CD4-positive, alpha-beta T cell treated with Interleukin-4 for 1 hour (primary cell): ENCODE results near the gene CXCR6.
A peak's percentile ranks its signal among the peaks of the same experiment; 100 is the strongest.

ENCODE experiments used
- DNase-seq, 2 donors: peaks; one replicate each; pipeline ENCODE4 v3.0.0-alpha.2; 2020 to 2022

The CXCR6 gene

GRCh38 chr3:45972534-45973402 is 29.5 kb downstream of the CXCR6 start:
- DNase-seq = peak in 1 of 2 donors; percentile 57

GRCh38 chr3:45974686-45975085 is 31.4 kb downstream of the CXCR6 start:
- no peak for DNase-seq

- DNase-seq = no peak
Measured at GRCh38 chr3:45975686-45976085, 32.4 kb downstream of the CXCR6 start.

- peak in 1 of 2 donors; percentile 57 for DNase-seq
Measured at GRCh38 chr3:45976191-45977091, 33.2 kb downstream of the CXCR6 start.

- DNase-seq = peak in 1 of 2 donors; percentile 49
Measured at GRCh38 chr3:45978006-45978761, 34.9 kb downstream of the CXCR6 start.

GRCh38 chr3:45979378-45979777 is 36.1 kb downstream of the CXCR6 start:
- DNase-seq = no peak

GRCh38 chr3:45980229-45980813 is 37.1 kb downstream of the CXCR6 start:
- DNase-seq = no peak

- DNase-seq = no peak
Measured at GRCh38 chr3:45980819-45981218, 37.6 kb downstream of the CXCR6 start.

GRCh38 chr3:45981346-45982074 is 38.2 kb downstream of the CXCR6 start:
- no peak for DNase-seq

- DNase-seq = no peak
Measured at GRCh38 chr3:45983770-45984169, 40.5 kb downstream of the CXCR6 start.

- DNase-seq = no peak
Measured at GRCh38 chr3:45984331-45985312, 41.4 kb downstream of the CXCR6 start.

- DNase-seq = no peak
Measured at GRCh38 chr3:45985532-45986302, 42.5 kb downstream of the CXCR6 start.

GRCh38 chr3:45986303-45986982 is 43.2 kb downstream of the CXCR6 start:
- no peak for DNase-seq

GRCh38 chr3:45987368-45988291 is 44.4 kb downstream of the CXCR6 start:
- peak in 1 of 2 donors; percentile 25 for DNase-seq

- no peak for DNase-seq
Measured at GRCh38 chr3:45988362-45988761, 45.1 kb downstream of the CXCR6 start.

GRCh38 chr3:45988804-45989203 is 45.5 kb downstream of the CXCR6 start:
- no peak for DNase-seq

GRCh38 chr3:45990181-45990580 is 46.9 kb downstream of the CXCR6 start:
- DNase-seq = no peak

GRCh38 chr3:45991341-45991740 is 48.1 kb downstream of the CXCR6 start:
- no peak for DNase-seq
